Endodermal cell (in vitro differentiated cells): Measurements from ENCODE around the gene LRP5. TPM values are rescaled to one million over a fixed set of nuclear protein-coding genes. Genes with fewer than 3 reads are reported as not detected.

Experiments used
- DNase-seq: peaks from one replicate; pipeline ENCODE4 v3.0.0-alpha.2; 2017
- H3K27ac ChIP-seq: 2 replicates; pipeline ENCODE4 v1.5.1; 2013; ENCODE audit warnings: mild to moderate bottlenecking, low read depth, low read length, moderate library complexity
- H3K27me3 ChIP-seq: 2 replicates; pipeline ENCODE4 v1.6.1; 2013; ENCODE audit warnings: mild to moderate bottlenecking, low read length, moderate library complexity; ENCODE audit not compliant: insufficient read depth, control insufficient read depth, poor library complexity, severe bottlenecking
- H3K36me3 ChIP-seq: 2 replicates; pipeline ENCODE4 v1.7.0; 2013; ENCODE audit warnings: mild to moderate bottlenecking, low read length, moderate library complexity; ENCODE audit not compliant: control insufficient read depth, insufficient read depth
- H3K4me1 ChIP-seq: one replicate; pipeline ENCODE4 v1.7.0; 2013; ENCODE audit warnings: low read length; ENCODE audit not compliant: control insufficient read depth, insufficient read depth
- H3K4me3 ChIP-seq: 2 replicates; pipeline ENCODE4 v1.5.1; 2013; ENCODE audit warnings: mild to moderate bottlenecking, low read length, moderate library complexity
- H3K9ac ChIP-seq: 2 replicates; pipeline ENCODE4 v1.6.1; 2013; ENCODE audit warnings: mild to moderate bottlenecking, low read length, moderate library complexity; ENCODE audit not compliant: poor library complexity, severe bottlenecking; ENCODE audit errors: extremely low read depth
- H3K9me3 ChIP-seq: 2 replicates; pipeline ENCODE4 v1.6.1; 2013; ENCODE audit warnings: mild to moderate bottlenecking, low read length, moderate library complexity; ENCODE audit not compliant: control insufficient read depth
- H3K27ac Mint-ChIP-seq: 2 replicates; pipeline ENCODE4 v1.8.0; 2020; ENCODE audit warnings: mixed read lengths
- H3K27me3 Mint-ChIP-seq: 2 replicates; pipeline ENCODE4 v1.8.0; 2021; ENCODE audit warnings: mild to moderate bottlenecking, mixed read lengths; ENCODE audit not compliant: insufficient read depth
- H3K36me3 Mint-ChIP-seq: 2 replicates; pipeline ENCODE4 v1.8.0; 2020; ENCODE audit warnings: low read depth, mixed read lengths
- H3K4me1 Mint-ChIP-seq: 2 replicates; pipeline ENCODE4 v1.8.0; 2020; ENCODE audit warnings: mixed read lengths
- H3K4me3 Mint-ChIP-seq: 2 replicates; pipeline ENCODE4 v1.8.0; 2020; ENCODE audit warnings: mild to moderate bottlenecking, moderate library complexity, mixed read lengths
- H3K9me3 Mint-ChIP-seq: 2 replicates; pipeline ENCODE4 v1.8.0; 2020; ENCODE audit warnings: mild to moderate bottlenecking, mixed read lengths
- CTCF ChIP-seq: fragments of 200-600 bp; sonication (generic); conservative IDR thresholded peaks from 2 replicates; pipeline ENCODE4 v1.5.0; 2021; ENCODE audit warnings: antibody characterized with exemption, mild to moderate bottlenecking
- WGBS, 2 experiments: methylation state at CpG; one replicate each; pipeline versions ENCODE4 v1.1.5 to v1.1.7; 2013; ENCODE audit warnings: missing lambda C conversion rate in 2 of 2, mixed read lengths in 1 of 2; ENCODE audit not compliant: insufficient coverage in 1 of 2, insufficient read length in 1 of 2; 5-methylcytosine and 5-hydroxymethylcytosine counted together
- total RNA-seq, 2 donors: library from RNA; stranded (reverse); fragmentation: NEBNext Ultra II Directional in 1 of 2; extraction: Animal tissue kit (Norgen Biotek cat#: 25700) in 1 of 2; gene quantifications; 2 replicates in 1 of 2; 3 replicates in 1 of 2; pipeline ENCODE4 v1.2.1, GENCODE V29; 2021

Gene LRP5
- total RNA-seq, 2 donors from 2014 or later: 58.2 to 64.1 TPM

- H3K4me1 ChIP-seq: no peaks in the 10 kb centered on the region
- Mint-ChIP-seq H3K9me3 (no peaks in the 10 kb centered on the region), H3K36me3 (peaks cover 34% of the 10 kb centered on the region), H3K27me3 (no peaks in the 10 kb centered on the region), H3K27ac (no peak overlapping the region), H3K4me3 (no peak overlapping the region), H3K4me1 (no peaks in the 10 kb centered on the region)
- H3K36me3 ChIP-seq: peaks cover 26% of the 10 kb centered on the region
- H3K9me3 ChIP-seq: no peaks in the 10 kb centered on the region
- no peak overlapping the region for H3K27ac ChIP-seq
- TF ChIP-seq CTCF: no peak
- WGBS, 2 experiments: 93 to 95% methylated on average over 6 to 7 of the region's 7 CpGs
- H3K4me3 ChIP-seq: no peak overlapping the region
- no peak for DNase-seq
- no peak overlapping the region for H3K9ac ChIP-seq
- no peaks in the 10 kb centered on the region for H3K27me3 ChIP-seq
These were observed 80.4 kb downstream of the LRP5 start for GRCh38 chr11:68392822-68393221.

DNA sequence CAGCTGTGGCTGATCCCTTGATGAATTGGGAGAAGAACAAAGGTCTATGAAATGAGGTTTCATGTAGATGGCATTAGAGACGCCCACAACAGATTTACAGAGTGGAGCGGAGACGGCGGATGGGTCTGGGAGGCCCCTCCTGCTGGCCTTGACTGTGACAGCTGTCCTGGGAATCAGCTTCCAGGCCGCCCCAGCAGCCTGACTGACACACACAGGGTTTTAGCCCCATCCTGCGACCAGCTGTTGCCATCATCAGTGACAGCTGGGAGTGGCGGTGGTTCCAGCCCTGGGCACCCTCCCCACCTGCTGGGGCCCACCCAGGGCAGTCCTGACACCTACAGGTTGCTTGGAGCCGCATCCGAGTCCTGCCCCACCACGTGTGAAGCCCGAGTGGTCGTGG is 84.1 kb downstream of the LRP5 start:
- no peak for DNase-seq
- H3K27me3 Mint-ChIP-seq: no peaks in the 10 kb centered on the region
- H3K27ac ChIP-seq: peak overlapping the region; percentile 85
- peak overlapping the region; percentile 58 for H3K27ac Mint-ChIP-seq
- H3K9me3 Mint-ChIP-seq: no peaks in the 10 kb centered on the region
- 91 to 95% methylated on average over 7 to 12 of the region's 12 CpGs for WGBS, 2 experiments
- no peaks in the 10 kb centered on the region for H3K27me3 ChIP-seq
- no peaks in the 10 kb centered on the region for H3K4me1 Mint-ChIP-seq
- H3K9me3 ChIP-seq: no peaks in the 10 kb centered on the region
- no peak for TF ChIP-seq CTCF
- no peak overlapping the region for H3K4me3 Mint-ChIP-seq
- H3K9ac ChIP-seq: no peak overlapping the region
- H3K4me1 ChIP-seq: no peaks in the 10 kb centered on the region
- H3K36me3 Mint-ChIP-seq: peaks cover 31% of the 10 kb centered on the region
- H3K4me3 ChIP-seq: no peak overlapping the region
- H3K36me3 ChIP-seq: peaks cover 6% of the 10 kb centered on the region

DNA sequence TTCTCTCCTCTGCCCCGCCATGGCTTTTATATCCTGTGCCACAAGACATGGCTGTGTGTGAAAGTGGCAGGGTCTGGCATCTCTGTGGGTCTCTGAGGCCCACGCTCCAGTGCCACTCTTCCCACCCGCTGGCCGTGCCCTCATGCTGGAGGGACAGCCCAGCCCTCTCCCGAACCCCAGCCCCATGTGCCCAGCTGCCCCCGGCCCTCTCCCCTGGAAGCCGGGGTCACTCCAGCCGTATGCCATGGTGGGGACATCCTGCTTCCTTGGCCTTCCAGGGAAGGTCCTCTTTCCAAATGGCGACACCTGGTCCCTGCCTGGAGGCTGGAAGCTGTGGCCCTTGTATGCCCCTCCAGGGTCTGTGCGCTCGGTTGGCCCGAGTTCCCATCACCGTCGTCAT is 84.9 kb downstream of the LRP5 start:
- Histone ChIP-seq H3K27me3 (no peaks in the 10 kb centered on the region), H3K4me1 (no peaks in the 10 kb centered on the region), H3K4me3 (no peak overlapping the region), H3K9me3 (no peaks in the 10 kb centered on the region), H3K9ac (no peak overlapping the region), H3K36me3 (peaks cover 9% of the 10 kb centered on the region), H3K27ac (no peak overlapping the region)
- Mint-ChIP-seq H3K27ac (no peak overlapping the region), H3K4me3 (no peak overlapping the region), H3K4me1 (no peaks in the 10 kb centered on the region), H3K9me3 (no peaks in the 10 kb centered on the region), H3K27me3 (no peaks in the 10 kb centered on the region), H3K36me3 (peaks cover 34% of the 10 kb centered on the region)
- 92 to 97% methylated on average over 4 to 14 of the region's 14 CpGs for WGBS, 2 experiments
- TF ChIP-seq CTCF: no peak
- no peak for DNase-seq
